Stomach (tissue), 9 donors: ENCODE data around the gene SEH1L. TPM values are rescaled to one million over a fixed set of nuclear protein-coding genes. Genes with fewer than 3 reads are reported as not detected.

Source experiments
- DNase-seq, 2 donors: peaks; one replicate each; pipeline versions ENCODE4 v3.0.0 to v3.0.0-alpha.2; 2013 to 2019
- H3K27ac ChIP-seq, 5 donors: fragments of 200-600 bp in 4 of 5; sonication (generic) in 4 of 5; one replicate each; pipeline ENCODE4 v1.5.1; 2013 to 2019; ENCODE audit warnings: mild to moderate bottlenecking in 1 of 5, moderate library complexity in 1 of 5
- H3K27me3 ChIP-seq, 3 donors: fragments of 200-600 bp; sonication (generic); one replicate each; pipeline ENCODE4 v1.5.1; 2017 to 2019; ENCODE audit warnings: mixed run types in 1 of 3
- H3K36me3 ChIP-seq, 4 donors: fragments of 200-600 bp; sonication (generic); 1 replicate in 3 of 4; 2 replicates in 1 of 4; pipeline ENCODE4 v1.5.1; 2016 to 2019
- H3K4me1 ChIP-seq, 4 donors: fragments of 200-600 bp; sonication (generic); one replicate each; pipeline ENCODE4 v1.5.1; 2016 to 2019
- H3K4me3 ChIP-seq, 4 donors: fragments of 200-600 bp; sonication (generic) in 3 of 4; one replicate each; pipeline ENCODE4 v1.5.1; 2016 to 2019; ENCODE audit warnings: mild to moderate bottlenecking in 1 of 4
- H3K9me3 ChIP-seq, 4 donors: fragments of 200-600 bp; sonication (generic); one replicate each; pipeline ENCODE4 v1.5.1; 2016 to 2019
- CTCF ChIP-seq, 7 experiments: fragments of 450-650 bp in 4 of 7; fragments of 200-600 bp in 3 of 7; sonication (generic) in 3 of 7; IDR thresholded peaks; one replicate each; pipeline ENCODE4 v1.5.1; 2016 to 2019; ENCODE audit warnings: antibody characterized with exemption in 7 of 7, control low read depth in 2 of 7, mild to moderate bottlenecking in 1 of 7
- EP300 ChIP-seq: sonication (generic); formaldehyde crosslinking; IDR thresholded peaks from one replicate; pipeline ENCODE4 v1.6.1; 2017; ENCODE audit warnings: antibody characterized with exemption
- POLR2A ChIP-seq, 4 donors: fragments of 450-650 bp; IDR thresholded peaks; one replicate each; pipeline ENCODE4 v1.6.1; 2016; ENCODE audit warnings: antibody characterized with exemption in 4 of 4, control low read depth in 2 of 4, mild to moderate bottlenecking in 1 of 4, moderate library complexity in 1 of 4
- POLR2AphosphoS5 ChIP-seq, 3 donors: sonication (generic); formaldehyde crosslinking; IDR thresholded peaks; one replicate each; pipeline ENCODE4 v1.6.1; 2016; ENCODE audit warnings: antibody characterized with exemption in 3 of 3
- WGBS, 5 donors: extraction: QIAGEN DNeasy Blood & Tissue Kit in 3 of 5; methylation state at CpG; one replicate each; pipeline versions ENCODE4 v1.1.5 to v1.1.7; 2013 to 2018; 5-methylcytosine and 5-hydroxymethylcytosine counted together
- intact Hi-C: fragments of 100-400 bp; cut with DNase I; formaldehyde crosslinking; loops from one replicate; pipeline ENCODE4 v1.15.1; 2023; ENCODE audit warnings: low total_unique reads
- polyA plus RNA-seq, 3 donors: library from polyadenylated mRNA; stranded (reverse); fragments of 200-250 nt; gene quantifications; one replicate each; pipeline ENCODE4 v1.2.3, GENCODE V29; 2013
- total RNA-seq, 5 donors: library from RNA; depleted of rRNA; stranded (reverse); fragments of >200 nt; gene quantifications; one replicate each; pipeline versions ENCODE4 v1.1.0 to v1.2.3, GENCODE V29; 2014 to 2016
- donor health status: healthy with polysubstance abuse.
- donor health status: Bipolar disorder and iron deficiency.
- donor health status: healthy.

Gene SEH1L
- total and polyA plus RNA-seq, 8 donors: 9.3 to 43.7 (median 18.0) TPM

DNA sequence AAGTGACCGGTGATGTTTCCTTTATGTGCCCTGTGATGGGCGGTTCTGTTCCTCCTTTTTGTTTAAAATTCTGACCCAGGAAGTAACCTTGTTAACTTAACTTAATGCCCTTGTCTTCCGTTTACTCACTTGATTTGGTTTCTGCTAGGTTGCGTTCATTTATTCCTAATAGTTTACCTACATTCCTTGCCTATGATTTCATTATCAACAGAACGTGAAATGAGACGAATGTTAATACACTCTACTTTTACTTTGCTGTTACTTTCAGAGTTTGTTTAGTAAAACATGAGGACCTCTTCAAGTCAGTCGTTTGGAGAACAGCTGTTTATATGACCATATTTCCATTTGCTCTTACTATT lies 44.0 kb downstream of the SEH1L start:
- Histone ChIP-seq H3K9me3 (no peaks in the 10 kb centered on the region), H3K27me3 (no peaks in the 10 kb centered on the region), H3K4me3 (peak overlapping the region; percentile 81 to 95 (median 87)), H3K36me3 (peaks cover 0 to 4% (median 2%) of the 10 kb centered on the region in 4 donors), H3K4me1 (peaks cover 17 to 44% (median 35%) of the 10 kb centered on the region in 4 donors), H3K27ac (peak overlapping the region; percentile 91 to 98 (median 95))
- intact Hi-C loops: no loop called here
- DNase-seq: no peak
- TF ChIP-seq CTCF (IDR thresholded peaks at IDR 0.05) (no peak), EP300 (no peak), POLR2AphosphoS5 (IDR thresholded peaks at IDR 0.05) (no peak), POLR2A (IDR thresholded peaks at IDR 0.05) (no peak)
- 0 to 1% (median 0%) methylated on average over 7 of the region's 7 CpGs for WGBS, 5 donors

DNA sequence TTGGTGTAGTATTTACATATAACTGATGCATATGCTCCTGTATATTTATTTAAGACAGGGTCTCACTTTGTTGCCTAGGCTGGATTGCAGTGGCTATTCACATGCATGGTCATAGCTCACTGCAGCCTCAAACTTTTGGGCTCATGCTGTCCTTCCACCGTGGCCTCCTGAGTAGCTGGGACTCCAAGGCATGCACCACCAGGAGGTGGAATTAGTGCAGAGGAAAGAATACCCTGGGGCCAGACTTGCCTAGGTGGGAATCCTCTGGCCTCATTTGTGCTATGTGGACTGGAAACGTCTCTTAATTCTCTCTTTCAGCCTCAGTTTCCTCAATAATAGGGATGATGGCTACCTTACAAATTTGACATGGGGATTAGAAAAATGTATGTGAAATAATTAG lies 45.6 kb downstream of the SEH1L start:
- Histone ChIP-seq H3K27me3 (no peaks in the 10 kb centered on the region), H3K4me3 (no peak overlapping the region), H3K9me3 (no peaks in the 10 kb centered on the region), H3K27ac (no peak overlapping the region), H3K36me3 (no peaks in the 10 kb centered on the region), H3K4me1 (peaks cover 17 to 55% (median 43%) of the 10 kb centered on the region in 4 donors)
- intact Hi-C loops: no loop called here
- TF ChIP-seq EP300 (no peak), POLR2AphosphoS5 (IDR thresholded peaks at IDR 0.05) (no peak), CTCF (IDR thresholded peaks at IDR 0.05) (no peak), POLR2A (IDR thresholded peaks at IDR 0.05) (no peak)
- 71 to 87% (median 83%) methylated on average over 2 of the region's 2 CpGs for WGBS, 5 donors
- DNase-seq: no peak

DNA sequence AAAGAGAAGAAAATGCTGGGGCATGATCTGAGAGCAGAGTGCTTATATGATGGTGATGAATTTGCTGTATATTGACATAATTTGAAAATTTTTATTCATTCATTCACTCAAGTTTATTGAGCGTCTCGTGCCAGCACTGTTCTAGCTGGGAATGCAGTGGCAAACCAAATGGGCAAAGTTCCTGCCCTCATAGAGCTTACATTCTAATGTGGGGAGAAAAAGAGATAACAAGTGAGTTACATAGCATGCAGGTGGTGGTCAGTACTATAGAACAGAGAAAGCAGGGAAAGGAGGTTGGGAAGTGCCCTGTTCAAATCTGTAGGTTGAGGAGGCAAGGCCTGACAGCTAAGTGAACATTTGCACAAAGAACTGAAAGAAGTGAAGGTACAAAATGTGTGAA lies 47.6 kb downstream of the SEH1L start:
- Histone ChIP-seq H3K4me3 (no peak overlapping the region), H3K27me3 (no peaks in the 10 kb centered on the region), H3K9me3 (no peaks in the 10 kb centered on the region), H3K27ac (no peak overlapping the region), H3K4me1 (peaks cover 17 to 51% (median 38%) of the 10 kb centered on the region in 4 donors), H3K36me3 (peaks cover 0 to 4% (median 3%) of the 10 kb centered on the region in 4 donors)
- intact Hi-C loops: no loop called here
- DNase-seq: no peak
- TF ChIP-seq EP300 (no peak), POLR2A (IDR thresholded peaks at IDR 0.05) (no peak), POLR2AphosphoS5 (IDR thresholded peaks at IDR 0.05) (no peak), CTCF (IDR thresholded peaks at IDR 0.05) (no peak)
- 73 to 100% (median 98%) methylated on average over 2 of the region's 2 CpGs for WGBS, 5 donors

GRCh38 chr18:12995952-12996477 lies 48.2 kb downstream of the SEH1L start:
- TF ChIP-seq CTCF (IDR thresholded peaks at IDR 0.05): no peak
- Histone ChIP-seq H3K27me3 (no peaks in the 10 kb centered on the region), H3K4me3 (no peak overlapping the region), H3K27ac (no peak overlapping the region), H3K36me3 (peaks cover 1 to 9% (median 9%) of the 10 kb centered on the region in 4 donors), H3K4me1 (peaks cover 17 to 48% (median 34%) of the 10 kb centered on the region in 4 donors), H3K9me3 (no peaks in the 10 kb centered on the region)
- intact Hi-C loops: no loop called here
- DNase-seq: no peak
- 79 to 87% (median 86%) methylated on average over 6 of the region's 6 CpGs for WGBS, 5 donors
